Heart left ventricle (tissue), 13 donors: ENCODE measurements around the gene DPH6.

Experiments
- CTCF ChIP-seq, 12 donors: fragments of 200-600 bp; sonication (generic) in 4 of 12; IDR thresholded peaks; one replicate each; pipeline versions ENCODE4 v1.5.0 to v1.8.0; 2018 to 2022; ENCODE audit warnings: antibody characterized with exemption in 12 of 12, mild to moderate bottlenecking in 5 of 12
- POLR2A ChIP-seq, 2 donors: fragments of 450-650 bp; IDR thresholded peaks; one replicate each; pipeline ENCODE4 v1.6.1; 2017; ENCODE audit warnings: antibody characterized with exemption in 2 of 2, mild to moderate bottlenecking in 2 of 2, moderate library complexity in 2 of 2
- donor health status: ischemic (EF 13 %, LVEDD 7.1; RV severe dilation, severe dysfunction).
- donor health status: DM: no; HTN: yes; CAD: no.
- donor health status: DM: no; HTN: no; CAD: no.
- donor health status: ischemic (EF 25% LVEDD 6.9; RV normal size, moderate dysfunction).
- donor health status: ischemic (EF 25% LVEDD 5.7; RV mildly dilated, moderate dysfunction).
- donor health status: ischemic (EF 35%, LVEDD 5.7; RV mildly dilated, moderate dysfunction).
- donor health status: nonischemic (EF 11% LVEDD 7.7; RV severe dilation, severe dysfunction).
- donor health status: DM: yes; HTN: yes; CAD: no.
- donor health status: PGD.
- donor health status: ischemic (EF 29% LVEDD 5.4; RV normal size, mild dysfunction).
- donor health status: nonischemic (EF 23%, LVEDD 6.1; RV moderate dilation, normal function).

GRCh38 chr15:35566991-35567390 lies 21.0 kb upstream of the DPH6 start:
- TF ChIP-seq POLR2A (IDR thresholded peaks at IDR 0.05) = no peak
- no peak for TF ChIP-seq CTCF (IDR thresholded peaks at IDR 0.05)
